ENCODE data around the gene ROGDI.

ROGDI gene

DNA sequence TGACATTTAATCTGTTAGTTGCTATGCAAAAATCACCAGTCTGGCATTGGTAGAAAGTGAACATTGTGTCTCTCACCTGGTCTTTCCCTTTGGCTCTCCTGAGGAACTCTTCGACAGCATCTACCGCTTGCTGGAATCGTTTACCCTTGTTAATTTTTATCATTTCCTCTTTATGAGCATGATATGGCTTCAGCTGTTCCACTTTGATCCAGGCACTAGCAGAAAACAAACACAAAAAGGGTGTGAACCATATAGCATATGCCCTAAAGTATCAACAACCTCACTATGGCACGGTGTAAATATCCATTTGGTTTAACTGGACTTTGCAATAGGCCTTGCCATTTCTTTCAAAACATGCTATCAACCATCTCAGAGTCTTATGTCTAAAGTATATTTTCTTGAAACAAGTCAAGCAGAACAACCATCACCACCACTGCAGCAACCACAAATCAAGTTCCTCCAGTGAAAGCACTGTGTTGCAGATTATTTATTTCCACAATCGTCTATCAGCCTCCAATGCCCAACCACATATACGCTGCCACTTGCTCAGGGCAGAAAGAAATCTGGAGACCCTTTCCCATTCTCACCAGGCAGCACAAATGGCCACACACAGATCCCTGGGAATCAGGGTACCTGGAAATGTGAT is 30.4 kb upstream of the ROGDI start:
- H3K27ac ChIP-seq (ENCODE audit: extremely low read depth, low read depth, low read length) = no peak overlapping the region
- POLR2A ChIA-PET = no interaction called here
- H3K36me3 ChIP-seq (ENCODE audit: control insufficient read depth in 2 of 2, insufficient read depth in 1 of 2, low read length in 2 of 2) = peaks cover 42 to 92% of the 10 kb centered on the region in 2 experiments; a peak in 2 of 3 replicates
- TF ChIP-seq ZNF776 (tag by site-specific recombination; IDR thresholded peaks at IDR 0.05; ENCODE audit: borderline replicate concordance) (no peak), ZSCAN30 (tag by site-specific recombination; IDR thresholded peaks at IDR 0.05) (no peak), ZNF350 (tag by site-specific recombination; IDR thresholded peaks at IDR 0.05) (no peak)
- TF ChIP-seq, protein P1, sequence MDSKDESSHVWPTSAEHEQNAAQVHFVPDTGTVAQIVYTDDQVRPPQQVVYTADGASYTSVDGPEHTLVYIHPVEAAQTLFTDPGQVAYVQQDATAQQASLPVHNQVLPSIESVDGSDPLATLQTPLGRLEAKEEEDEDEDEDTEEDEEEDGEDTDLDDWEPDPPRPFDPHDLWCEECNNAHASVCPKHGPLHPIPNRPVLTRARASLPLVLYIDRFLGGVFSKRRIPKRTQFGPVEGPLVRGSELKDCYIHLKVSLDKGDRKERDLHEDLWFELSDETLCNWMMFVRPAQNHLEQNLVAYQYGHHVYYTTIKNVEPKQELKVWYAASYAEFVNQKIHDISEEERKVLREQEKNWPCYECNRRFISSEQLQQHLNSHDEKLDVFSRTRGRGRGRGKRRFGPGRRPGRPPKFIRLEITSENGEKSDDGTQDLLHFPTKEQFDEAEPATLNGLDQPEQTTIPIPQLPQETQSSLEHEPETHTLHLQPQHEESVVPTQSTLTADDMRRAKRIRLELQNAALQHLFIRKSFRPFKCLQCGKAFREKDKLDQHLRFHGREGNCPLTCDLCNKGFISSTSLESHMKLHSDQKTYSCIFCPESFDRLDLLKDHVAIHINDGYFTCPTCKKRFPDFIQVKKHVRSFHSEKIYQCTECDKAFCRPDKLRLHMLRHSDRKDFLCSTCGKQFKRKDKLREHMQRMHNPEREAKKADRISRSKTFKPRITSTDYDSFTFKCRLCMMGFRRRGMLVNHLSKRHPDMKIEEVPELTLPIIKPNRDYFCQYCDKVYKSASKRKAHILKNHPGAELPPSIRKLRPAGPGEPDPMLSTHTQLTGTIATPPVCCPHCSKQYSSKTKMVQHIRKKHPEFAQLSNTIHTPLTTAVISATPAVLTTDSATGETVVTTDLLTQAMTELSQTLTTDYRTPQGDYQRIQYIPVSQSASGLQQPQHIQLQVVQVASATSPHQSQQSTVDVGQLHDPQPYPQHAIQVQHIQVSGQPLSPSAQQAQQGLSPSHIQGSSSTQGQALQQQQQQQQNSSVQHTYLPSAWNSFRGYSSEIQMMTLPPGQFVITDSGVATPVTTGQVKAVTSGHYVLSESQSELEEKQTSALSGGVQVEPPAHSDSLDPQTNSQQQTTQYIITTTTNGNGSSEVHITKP (tag by site-specific recombination; IDR thresholded peaks at IDR 0.05) = no peak
- CTCF ChIA-PET = no interaction called here
- H3K4me3 ChIP-seq (ENCODE audit: low read depth, low read length) = no peak overlapping the region
- no peaks in the 10 kb centered on the region for H3K9me3 ChIP-seq (ENCODE audit: control insufficient read depth, insufficient read depth, low read depth, low read length)
- H3K4me1 ChIP-seq (ENCODE audit: control insufficient read depth, insufficient read depth, low read length) = no peaks in the 10 kb centered on the region

DNA sequence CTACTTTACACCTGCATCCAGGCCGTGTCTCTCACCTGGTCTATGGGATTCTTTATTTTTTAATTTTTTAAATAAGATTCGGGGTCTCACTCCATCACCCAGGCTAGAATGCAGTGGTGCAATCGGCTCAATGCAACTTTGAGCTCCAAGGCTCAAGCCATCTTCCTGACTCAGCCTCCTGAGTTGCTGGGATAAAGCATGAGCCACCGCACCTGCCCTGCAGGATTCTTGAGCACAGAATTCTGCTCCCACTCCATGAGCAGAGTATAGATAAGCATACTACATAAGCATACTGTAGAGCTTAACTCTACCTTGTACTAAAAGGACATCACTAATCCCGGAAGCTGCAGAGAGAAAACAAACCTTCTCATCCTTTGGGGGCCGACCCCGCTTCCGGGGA is 29.2 kb upstream of the ROGDI start:
- POLR2A ChIA-PET = interaction anchor here (0.6 kb wide), 1 partner anchor 17 kb away, joined by 3 read pairs; no protein-coding TSS in a partner anchor
- no peaks in the 10 kb centered on the region for H3K9me3 ChIP-seq (ENCODE audit: control insufficient read depth, insufficient read depth, low read depth, low read length)

More for the DNA sequence above, 29.2 kb upstream of the ROGDI start:
- CTCF ChIA-PET = no interaction called here
- H3K27ac ChIP-seq (ENCODE audit: extremely low read depth, low read depth, low read length) = no peak overlapping the region
- peaks cover 39 to 90% of the 10 kb centered on the region in 2 experiments; a peak in 2 of 3 replicates for H3K36me3 ChIP-seq (ENCODE audit: control insufficient read depth in 2 of 2, insufficient read depth in 1 of 2, low read length in 2 of 2)
- H3K4me3 ChIP-seq (ENCODE audit: low read depth, low read length) = no peak overlapping the region
- no peaks in the 10 kb centered on the region for H3K4me1 ChIP-seq (ENCODE audit: control insufficient read depth, insufficient read depth, low read length)
- no peak for TF ChIP-seq ZNF248 (tag by site-specific recombination; IDR thresholded peaks at IDR 0.05)
- no peak for TF ChIP-seq EGR2 (tag by site-specific recombination; IDR thresholded peaks at IDR 0.05; ENCODE audit: low read depth)
- no peak for TF ChIP-seq ZNF561 (tag by site-specific recombination; IDR thresholded peaks at IDR 0.05; ENCODE audit: borderline replicate concordance)
- TF ChIP-seq ZNF629 (tag by site-specific recombination; IDR thresholded peaks at IDR 0.05) = no peak
- no peak for TF ChIP-seq ZNF660 (tag by site-specific recombination; IDR thresholded peaks at IDR 0.05)
- TF ChIP-seq HOXC10 (CRISPR knock-in tag; IDR thresholded peaks at IDR 0.05) = no peak
- no peak for TF ChIP-seq YY2 (tag by site-specific recombination; IDR thresholded peaks at IDR 0.05)
- TF ChIP-seq, protein P2, sequence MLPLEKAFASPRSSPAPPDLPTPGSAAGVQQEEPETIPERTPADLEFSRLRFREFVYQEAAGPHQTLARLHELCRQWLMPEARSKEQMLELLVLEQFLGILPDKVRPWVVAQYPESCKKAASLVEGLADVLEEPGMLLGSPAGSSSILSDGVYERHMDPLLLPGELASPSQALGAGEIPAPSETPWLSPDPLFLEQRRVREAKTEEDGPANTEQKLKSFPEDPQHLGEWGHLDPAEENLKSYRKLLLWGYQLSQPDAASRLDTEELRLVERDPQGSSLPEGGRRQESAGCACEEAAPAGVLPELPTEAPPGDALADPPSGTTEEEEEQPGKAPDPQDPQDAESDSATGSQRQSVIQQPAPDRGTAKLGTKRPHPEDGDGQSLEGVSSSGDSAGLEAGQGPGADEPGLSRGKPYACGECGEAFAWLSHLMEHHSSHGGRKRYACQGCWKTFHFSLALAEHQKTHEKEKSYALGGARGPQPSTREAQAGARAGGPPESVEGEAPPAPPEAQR (tag by site-specific recombination; IDR thresholded peaks at IDR 0.05) = no peak
- no peak for TF ChIP-seq SCRT1 (tag by site-specific recombination; IDR thresholded peaks at IDR 0.05; ENCODE audit: borderline replicate concordance)
- no peak for TF ChIP-seq ZNF777 (tag by site-specific recombination; IDR thresholded peaks at IDR 0.05; ENCODE audit: borderline replicate concordance)
- no peak for TF ChIP-seq ZNF133 (tag by site-specific recombination; IDR thresholded peaks at IDR 0.05)
- no peak for TF ChIP-seq SP7 (tag by site-specific recombination; IDR thresholded peaks at IDR 0.05)
- TF ChIP-seq, protein P3, sequence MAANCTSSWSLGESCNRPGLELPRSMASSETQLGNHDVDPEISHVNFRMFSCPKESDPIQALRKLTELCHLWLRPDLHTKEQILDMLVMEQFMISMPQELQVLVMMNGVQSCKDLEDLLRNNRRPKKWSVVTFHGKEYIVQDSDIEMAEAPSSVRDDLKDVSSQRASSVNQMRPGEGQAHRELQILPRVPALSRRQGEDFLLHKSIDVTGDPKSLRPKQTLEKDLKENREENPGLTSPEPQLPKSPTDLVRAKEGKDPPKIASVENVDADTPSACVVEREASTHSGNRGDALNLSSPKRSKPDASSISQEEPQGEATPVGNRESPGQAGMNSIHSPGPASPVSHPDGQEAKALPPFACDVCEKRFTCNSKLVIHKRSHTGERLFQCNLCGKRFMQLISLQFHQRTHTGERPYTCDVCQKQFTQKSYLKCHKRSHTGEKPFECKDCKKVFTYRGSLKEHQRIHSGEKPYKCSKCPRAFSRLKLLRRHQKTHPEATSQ (tag by site-specific recombination; IDR thresholded peaks at IDR 0.05) = no peak
- no peak for TF ChIP-seq ZNF391 (tag by site-specific recombination; IDR thresholded peaks at IDR 0.05; ENCODE audit: borderline replicate concordance, low read depth)
- TF ChIP-seq, protein P4, sequence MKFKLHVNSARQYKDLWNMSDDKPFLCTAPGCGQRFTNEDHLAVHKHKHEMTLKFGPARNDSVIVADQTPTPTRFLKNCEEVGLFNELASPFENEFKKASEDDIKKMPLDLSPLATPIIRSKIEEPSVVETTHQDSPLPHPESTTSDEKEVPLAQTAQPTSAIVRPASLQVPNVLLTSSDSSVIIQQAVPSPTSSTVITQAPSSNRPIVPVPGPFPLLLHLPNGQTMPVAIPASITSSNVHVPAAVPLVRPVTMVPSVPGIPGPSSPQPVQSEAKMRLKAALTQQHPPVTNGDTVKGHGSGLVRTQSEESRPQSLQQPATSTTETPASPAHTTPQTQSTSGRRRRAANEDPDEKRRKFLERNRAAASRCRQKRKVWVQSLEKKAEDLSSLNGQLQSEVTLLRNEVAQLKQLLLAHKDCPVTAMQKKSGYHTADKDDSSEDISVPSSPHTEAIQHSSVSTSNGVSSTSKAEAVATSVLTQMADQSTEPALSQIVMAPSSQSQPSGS (tag by site-specific recombination; IDR thresholded peaks at IDR 0.05; ENCODE audit: low read depth) = no peak

Data from HEK293 (cell line).